HuH-7 (cell line): ENCODE measurements around the gene PMEL.
A peak's percentile ranks its signal among the peaks of the same experiment; 100 is the strongest.
"Not testable (repeated sequence)": the region's sequence is repeated elsewhere in the genome, so short reads cannot be mapped to it uniquely, and the experiment has no call there.

Experiments used
- DNase-seq: peaks from one replicate; pipeline ENCODE4 v3.0.0; 2011; ENCODE audit warnings: low spot score

PMEL gene

GRCh38 chr12:55965941-55966407 is at the start of gene PMEL:
Gene PMEL, minus strand, starts transcription at chr12:55966042. Its CDS starts 31 bp downstream, at chr12:55966011.
- peak; percentile 28 for DNase-seq

DNA sequence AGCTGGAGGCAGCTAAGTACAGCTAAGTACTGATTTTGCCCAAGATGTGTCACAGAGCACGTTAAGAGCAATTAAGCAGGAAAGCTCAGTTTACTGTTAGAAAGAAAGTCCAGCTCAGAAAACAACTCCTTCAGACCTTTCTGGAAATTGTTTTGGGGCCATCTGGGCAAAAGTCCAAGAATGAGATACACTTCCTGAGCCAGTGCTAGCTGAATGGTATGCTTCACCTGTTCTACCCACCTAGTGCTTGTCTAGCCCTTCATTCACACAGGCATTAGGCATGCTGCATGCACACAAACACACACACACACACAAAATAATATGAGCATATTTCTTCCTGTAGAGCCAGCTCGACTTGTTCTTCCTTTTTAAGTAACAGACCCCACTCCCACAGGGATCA is 48.4 kb upstream of the PMEL start:
- no peak for DNase-seq

- DNase-seq: no peak
Observed at GRCh38 chr12:56013482-56013881, 47.6 kb upstream of the PMEL start.

DNA sequence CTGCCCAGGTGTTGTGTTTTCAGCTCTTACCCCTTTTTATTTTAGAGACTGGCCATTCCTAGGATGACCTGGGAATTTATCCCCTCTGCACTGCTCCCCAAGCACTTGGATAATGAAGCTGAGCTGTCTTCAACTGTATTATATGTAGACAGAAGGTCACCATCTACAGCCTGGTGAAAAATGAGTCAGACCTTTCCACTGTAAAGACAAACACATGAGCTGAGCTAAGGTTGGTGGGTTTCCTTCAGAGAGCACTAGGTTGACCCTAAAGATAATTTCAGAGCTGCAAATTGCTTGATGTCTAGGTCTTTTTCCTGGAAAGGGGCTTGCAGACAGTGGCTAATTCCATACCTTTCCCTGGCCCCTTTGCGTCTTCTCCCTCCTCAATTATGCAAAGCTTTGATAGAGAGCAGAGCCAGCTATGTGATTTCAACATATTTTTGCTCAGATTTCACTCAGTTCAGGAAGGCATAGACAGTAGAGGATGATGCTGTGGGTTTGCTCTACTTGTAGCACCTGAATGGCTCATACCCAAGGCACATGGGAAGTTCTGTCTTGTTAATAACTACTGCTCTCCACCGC is 45.8 kb upstream of the PMEL start:
- DNase-seq: no peak

DNA sequence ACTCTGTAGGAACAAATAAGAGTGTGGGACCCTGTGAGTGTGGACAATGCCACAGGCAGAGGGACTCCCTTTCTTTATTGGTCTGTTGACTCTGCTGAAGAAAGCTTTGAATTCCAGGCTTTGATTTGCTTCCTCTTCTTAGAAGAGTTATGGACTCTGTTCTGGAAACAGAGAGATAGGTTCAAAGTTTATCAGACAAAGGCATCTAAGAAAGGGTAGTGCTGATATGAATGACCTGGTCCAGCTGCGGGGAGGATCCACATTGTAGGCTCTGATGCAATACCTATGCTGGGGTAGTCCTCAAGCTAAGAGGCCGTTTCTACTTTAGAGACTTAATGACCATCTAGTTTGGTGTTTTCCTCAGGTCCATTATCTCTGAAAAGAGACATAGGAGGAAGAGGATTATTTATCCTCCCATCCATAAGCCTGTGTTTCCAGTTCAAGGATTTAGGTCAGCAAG is 44.3 kb upstream of the PMEL start:
- DNase-seq: peak; percentile 72

- peak; percentile 83 for DNase-seq
Observed at GRCh38 chr12:56007564-56008559, 42.0 kb upstream of the PMEL start.

- no peak for DNase-seq
Observed at GRCh38 chr12:56004211-56004610, 38.4 kb upstream of the PMEL start.

- DNase-seq: not testable (repeated sequence)
Observed at GRCh38 chr12:56003376-56003775, 37.5 kb upstream of the PMEL start.

DNA sequence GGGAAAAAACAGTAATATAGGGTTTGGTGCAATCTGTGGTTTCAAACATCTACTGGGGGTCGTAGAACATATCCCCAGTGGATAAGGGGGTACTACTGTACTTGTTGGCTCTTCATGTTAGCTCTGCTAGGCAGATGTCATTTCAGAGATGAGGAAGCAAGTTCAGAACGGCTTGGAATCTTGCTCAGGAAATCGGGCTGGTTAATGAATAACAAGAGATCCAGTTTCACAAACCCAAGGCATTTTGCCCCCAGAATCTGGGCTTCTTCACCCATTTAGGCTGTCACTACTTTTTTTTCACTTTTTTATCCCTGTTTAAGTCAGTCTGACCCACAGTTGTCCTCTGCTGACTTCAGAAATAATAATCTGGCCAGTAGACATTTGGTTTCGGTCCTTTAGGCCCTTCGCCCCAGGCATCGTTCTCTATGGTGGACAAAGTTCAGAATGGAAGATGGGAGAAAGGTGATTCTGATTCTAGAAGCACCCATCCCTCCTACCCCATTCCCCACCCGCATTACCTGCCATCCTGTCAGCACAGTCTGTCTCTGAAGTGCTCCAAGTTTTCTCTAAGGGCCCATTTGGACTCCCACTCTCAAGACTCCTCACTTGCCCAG is 35.8 kb upstream of the PMEL start:
- peak; percentile 46 for DNase-seq

DNA sequence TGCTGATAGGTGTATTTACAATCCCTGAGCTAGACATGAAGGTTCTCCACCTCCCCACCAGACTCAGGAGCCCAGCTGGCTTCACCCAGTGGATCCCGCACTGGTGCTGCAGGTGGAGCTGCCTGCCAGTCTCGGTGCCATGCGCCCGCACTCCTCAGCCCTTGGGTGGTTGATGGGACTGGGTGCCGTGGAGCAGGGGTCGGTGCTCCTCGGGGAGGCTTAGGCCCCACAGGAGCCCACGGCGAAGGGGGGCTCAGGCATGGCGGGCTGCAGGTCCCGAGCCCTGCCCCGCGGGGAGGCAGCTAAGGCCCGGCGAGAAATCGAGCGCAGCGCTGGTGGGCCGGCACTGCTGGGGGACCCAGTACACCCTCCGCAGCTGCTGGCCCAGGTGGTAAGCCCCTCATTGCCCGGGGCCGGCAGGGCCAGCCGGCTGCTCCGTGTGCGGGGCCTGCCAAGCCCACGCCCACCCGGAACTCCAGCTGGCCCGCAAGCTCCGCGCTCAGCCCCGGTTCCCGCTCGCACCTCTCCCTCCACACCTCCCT is 34.2 kb upstream of the PMEL start:
- not testable (repeated sequence) for DNase-seq

DNA sequence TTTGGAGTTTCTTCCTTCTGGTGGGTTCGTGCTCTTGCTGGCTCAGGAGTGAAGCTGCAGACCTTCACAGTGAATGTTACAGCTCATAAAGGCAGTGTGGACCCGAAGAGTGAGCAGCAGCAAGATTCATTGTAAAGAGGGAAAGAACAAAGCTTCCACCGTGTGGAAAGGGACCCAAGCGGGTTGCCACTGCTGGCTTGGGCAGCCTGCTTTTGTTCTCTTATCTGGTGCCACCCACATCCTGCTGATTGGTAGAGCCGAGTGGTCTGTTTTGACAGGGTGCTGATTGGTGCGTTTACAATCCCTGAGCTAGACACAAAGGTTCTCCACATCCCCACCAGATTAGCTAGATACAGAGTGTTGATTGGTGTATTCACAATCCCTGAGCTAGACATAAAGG is 33.7 kb upstream of the PMEL start:
- not testable (repeated sequence) for DNase-seq

DNA sequence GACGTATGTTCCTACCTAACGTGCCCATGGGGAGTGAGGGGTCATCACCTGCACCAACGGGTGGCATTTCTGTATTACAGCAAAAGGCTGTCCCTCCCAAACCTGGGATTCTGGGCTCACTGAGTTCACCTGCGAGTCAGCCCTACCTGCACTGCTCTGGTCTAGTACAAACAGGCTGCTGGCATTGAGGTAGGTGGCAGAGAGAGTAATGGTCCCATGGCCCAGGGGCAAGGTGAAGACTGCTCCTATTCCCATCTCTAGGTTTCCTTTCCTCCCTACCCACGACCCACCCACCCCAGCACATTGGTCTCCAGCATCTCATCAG is 31.7 kb upstream of the PMEL start:
- no peak for DNase-seq

- peak; percentile 99 for DNase-seq
Observed at GRCh38 chr12:55996715-55997534, 31.1 kb upstream of the PMEL start, which contains the start of gene SUOX. Gene SUOX, plus strand, starts transcription at chr12:55997276. Its CDS starts 4,946 bp downstream, at chr12:56002222.

GRCh38 chr12:55996201-55996714 is 30.4 kb upstream of the PMEL start:
- DNase-seq: no peak

GRCh38 chr12:55995366-55995765 is 29.5 kb upstream of the PMEL start:
- DNase-seq: no peak

DNA sequence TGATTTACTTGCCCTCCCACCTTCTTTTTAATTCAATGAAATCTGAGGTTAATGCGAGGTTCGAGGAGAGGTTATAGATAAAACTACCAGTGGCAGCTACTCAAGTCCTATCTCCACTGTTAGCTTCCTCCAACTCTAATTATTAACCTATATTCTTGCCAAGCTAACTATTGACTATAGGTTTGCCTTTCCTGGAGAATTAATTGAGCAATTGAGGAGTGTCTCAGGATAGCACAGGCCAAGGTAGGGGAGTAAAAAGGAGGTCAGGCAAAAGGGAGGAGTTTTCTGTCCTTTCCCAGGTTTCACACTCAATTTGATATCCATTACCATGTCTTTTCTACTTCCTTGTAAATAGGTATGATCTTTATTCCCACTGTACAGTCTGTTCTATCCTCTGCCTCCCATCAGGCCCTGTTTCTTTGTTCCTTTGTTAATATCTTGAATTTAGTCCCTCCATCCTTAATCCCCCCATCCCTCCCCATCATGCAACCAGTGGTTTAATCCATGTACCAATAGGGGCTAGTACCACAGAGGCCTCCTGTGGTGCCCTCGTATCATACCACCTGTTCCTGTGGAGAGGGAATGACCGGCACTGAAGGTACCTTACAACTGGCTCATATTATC is 27.5 kb upstream of the PMEL start:
- DNase-seq: no peak

DNA sequence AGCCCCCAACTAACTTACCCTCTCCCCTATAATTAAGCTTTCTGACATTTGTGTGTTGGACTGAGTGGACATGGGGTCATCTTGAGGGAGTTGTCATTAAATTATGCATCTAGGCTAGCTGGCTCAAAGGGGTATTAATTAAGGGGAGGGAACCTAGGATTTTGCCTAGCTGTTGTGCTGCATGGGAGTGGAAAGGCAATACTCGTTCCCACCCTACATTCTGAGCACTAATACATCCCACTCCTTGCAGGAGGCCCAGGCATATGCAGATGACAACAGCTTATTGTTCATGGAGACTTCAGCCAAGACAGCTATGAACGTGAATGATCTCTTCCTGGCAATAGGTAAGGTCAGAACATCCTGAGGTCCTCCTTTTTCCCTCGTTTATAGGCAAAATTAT is 25.3 kb upstream of the PMEL start:
- DNase-seq: no peak

DNA sequence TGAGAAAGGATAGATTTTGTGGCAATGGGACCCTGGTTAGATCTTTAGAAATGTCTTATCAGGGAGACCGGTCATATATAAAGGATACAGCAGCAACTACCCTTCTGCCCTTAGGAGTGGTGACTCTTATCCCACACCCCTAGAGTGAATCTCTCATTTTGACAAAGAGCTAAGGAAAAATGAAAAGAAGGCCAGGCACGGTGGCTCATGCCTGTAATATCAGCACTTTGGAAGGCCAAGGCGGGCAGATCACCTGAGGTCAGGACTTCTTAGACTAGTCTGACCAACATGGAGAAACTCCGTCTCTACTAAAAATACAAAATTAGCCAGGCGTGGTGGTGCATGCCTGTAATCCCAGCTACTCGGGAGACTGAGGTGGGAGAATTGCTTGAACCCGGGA is 20.1 kb upstream of the PMEL start:
- not testable (repeated sequence) for DNase-seq

DNA sequence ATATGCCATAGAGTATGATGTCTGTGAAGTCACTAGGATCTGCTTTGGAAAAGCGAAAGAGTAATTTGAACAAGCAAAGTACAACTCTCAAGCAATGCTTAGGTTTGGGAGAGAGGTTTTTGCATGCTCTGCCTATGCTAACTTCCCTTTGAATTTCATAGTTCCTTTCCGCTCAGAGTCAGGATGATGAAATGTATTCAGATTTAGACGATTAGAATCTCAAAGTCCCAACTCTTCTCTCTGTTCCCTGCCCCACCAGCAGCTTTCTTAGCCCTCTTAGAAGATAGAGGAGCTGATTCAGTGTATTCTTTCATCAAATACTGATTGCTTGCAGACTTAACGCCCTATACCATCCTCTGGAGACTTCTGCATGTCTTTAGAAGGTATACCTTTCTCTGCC is 19.5 kb upstream of the PMEL start:
- no peak for DNase-seq

DNA sequence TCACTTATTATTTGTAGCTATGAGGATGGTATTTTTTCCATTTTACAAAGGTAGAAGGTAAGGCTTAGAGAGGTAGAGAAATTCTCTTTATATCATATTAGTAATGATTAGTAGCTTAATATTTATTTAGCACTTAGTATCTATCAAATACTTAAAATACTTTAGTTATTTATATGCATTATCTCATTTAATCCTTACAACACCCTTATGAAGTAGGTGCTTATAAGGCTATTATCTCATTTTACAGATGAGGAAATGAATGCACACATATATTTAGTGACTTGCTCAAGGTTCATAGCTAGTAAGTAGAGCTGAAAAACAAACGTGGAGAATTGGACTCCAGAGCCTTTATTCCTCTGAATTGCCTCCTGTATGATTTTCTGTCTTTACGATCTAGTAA is 19.0 kb upstream of the PMEL start:
- no peak for DNase-seq
